HG03103 (cell line): ENCODE measurements around the gene ZNFX1.

Experiments used
- ATAC-seq: cut with Tn5 transposase; IDR thresholded peaks from one replicate; pipeline ENCODE4 v1.9.1; 2021; ENCODE audit warnings: low read depth; ENCODE audit not compliant: unreplicated experiment

The ZNFX1 gene

GRCh38 chr20:49279677-49280462 lies 2.0 kb upstream of the ZNFX1 start:
- ATAC-seq: no peak

- ATAC-seq: no peak
Measured at GRCh38 chr20:49278818-49279676, 1.2 kb upstream of the ZNFX1 start.

- ATAC-seq: no peak
Measured at GRCh38 chr20:49277786-49278035, 146 bp downstream of the ZNFX1 start.

GRCh38 chr20:49276961-49277785 lies 684 bp downstream of the ZNFX1 start:
- no peak for ATAC-seq

- no peak for ATAC-seq
Measured at GRCh38 chr20:49276161-49276960, 1.5 kb downstream of the ZNFX1 start.

- ATAC-seq: no peak
Measured at GRCh38 chr20:49275636-49276035, 2.2 kb downstream of the ZNFX1 start.

- ATAC-seq: no peak
Measured at GRCh38 chr20:49275216-49275615, 2.6 kb downstream of the ZNFX1 start.

GRCh38 chr20:49273696-49274277 lies 4.1 kb downstream of the ZNFX1 start:
- no peak for ATAC-seq

- ATAC-seq: no peak
Measured at GRCh38 chr20:49272654-49273053, 5.2 kb downstream of the ZNFX1 start.

GRCh38 chr20:49270736-49271135 lies 7.1 kb downstream of the ZNFX1 start:
- ATAC-seq: no peak

GRCh38 chr20:49270177-49270576 lies 7.7 kb downstream of the ZNFX1 start:
- ATAC-seq: no peak

- no peak for ATAC-seq
Measured at GRCh38 chr20:49268600-49269365, 9.1 kb downstream of the ZNFX1 start.

GRCh38 chr20:49267327-49267726 lies 10.5 kb downstream of the ZNFX1 start:
- ATAC-seq: no peak

GRCh38 chr20:49262444-49262843 lies 15.4 kb downstream of the ZNFX1 start:
- ATAC-seq: no peak

- no peak for ATAC-seq
Measured at GRCh38 chr20:49261173-49261572, 16.7 kb downstream of the ZNFX1 start.

GRCh38 chr20:49260218-49260617 lies 17.6 kb downstream of the ZNFX1 start:
- ATAC-seq: no peak

GRCh38 chr20:49259799-49260198 lies 18.1 kb downstream of the ZNFX1 start:
- ATAC-seq: no peak

- ATAC-seq: no peak
Measured at GRCh38 chr20:49259284-49259683, 18.6 kb downstream of the ZNFX1 start.

GRCh38 chr20:49256261-49256660 lies 21.6 kb downstream of the ZNFX1 start:
- no peak for ATAC-seq
